Endodermal cell (in vitro differentiated cells): ENCODE results near the gene PCDHAC1. TPM values are rescaled to one million over a fixed set of nuclear protein-coding genes. Genes with fewer than 3 reads are reported as not detected.
"Not testable (repeated sequence)": the region's sequence is repeated elsewhere in the genome, so short reads cannot be mapped to it uniquely, and the experiment has no call there.

ENCODE experiments used
- DNase-seq: peaks from one replicate; pipeline ENCODE4 v3.0.0-alpha.2; 2017
- H3K27ac ChIP-seq: 2 replicates; pipeline ENCODE4 v1.5.1; 2013; ENCODE audit warnings: mild to moderate bottlenecking, low read depth, low read length, moderate library complexity
- H3K27me3 ChIP-seq: 2 replicates; pipeline ENCODE4 v1.6.1; 2013; ENCODE audit warnings: mild to moderate bottlenecking, low read length, moderate library complexity; ENCODE audit not compliant: insufficient read depth, control insufficient read depth, poor library complexity, severe bottlenecking
- H3K36me3 ChIP-seq: 2 replicates; pipeline ENCODE4 v1.7.0; 2013; ENCODE audit warnings: mild to moderate bottlenecking, low read length, moderate library complexity; ENCODE audit not compliant: control insufficient read depth, insufficient read depth
- H3K4me1 ChIP-seq: one replicate; pipeline ENCODE4 v1.7.0; 2013; ENCODE audit warnings: low read length; ENCODE audit not compliant: control insufficient read depth, insufficient read depth
- H3K4me3 ChIP-seq: 2 replicates; pipeline ENCODE4 v1.5.1; 2013; ENCODE audit warnings: mild to moderate bottlenecking, low read length, moderate library complexity
- H3K9ac ChIP-seq: 2 replicates; pipeline ENCODE4 v1.6.1; 2013; ENCODE audit warnings: mild to moderate bottlenecking, low read length, moderate library complexity; ENCODE audit not compliant: poor library complexity, severe bottlenecking; ENCODE audit errors: extremely low read depth
- H3K9me3 ChIP-seq: 2 replicates; pipeline ENCODE4 v1.6.1; 2013; ENCODE audit warnings: mild to moderate bottlenecking, low read length, moderate library complexity; ENCODE audit not compliant: control insufficient read depth
- H3K27ac Mint-ChIP-seq: 2 replicates; pipeline ENCODE4 v1.8.0; 2020; ENCODE audit warnings: mixed read lengths
- H3K27me3 Mint-ChIP-seq: 2 replicates; pipeline ENCODE4 v1.8.0; 2021; ENCODE audit warnings: mild to moderate bottlenecking, mixed read lengths; ENCODE audit not compliant: insufficient read depth
- H3K36me3 Mint-ChIP-seq: 2 replicates; pipeline ENCODE4 v1.8.0; 2020; ENCODE audit warnings: low read depth, mixed read lengths
- H3K4me1 Mint-ChIP-seq: 2 replicates; pipeline ENCODE4 v1.8.0; 2020; ENCODE audit warnings: mixed read lengths
- H3K4me3 Mint-ChIP-seq: 2 replicates; pipeline ENCODE4 v1.8.0; 2020; ENCODE audit warnings: mild to moderate bottlenecking, moderate library complexity, mixed read lengths
- H3K9me3 Mint-ChIP-seq: 2 replicates; pipeline ENCODE4 v1.8.0; 2020; ENCODE audit warnings: mild to moderate bottlenecking, mixed read lengths
- WGBS, 2 experiments: methylation state at CpG; one replicate each; pipeline versions ENCODE4 v1.1.5 to v1.1.7; 2013; ENCODE audit warnings: missing lambda C conversion rate in 2 of 2, mixed read lengths in 1 of 2; ENCODE audit not compliant: insufficient coverage in 1 of 2, insufficient read length in 1 of 2; 5-methylcytosine and 5-hydroxymethylcytosine counted together
- long read RNA-seq, 4 experiments: library from polyadenylated mRNA in 2 of 4; library from RNA in 1 of 4; library from capped mRNA in 1 of 4; stranded (forward) in 3 of 4; unstranded in 1 of 4; transcript quantifications; one replicate each; pipeline ENCODE4 v2.0.0, GENCODE V29; 2020 to 2021; ENCODE audit warnings: inconsistent platforms in 1 of 4
- polyA plus RNA-seq, 2 experiments: library from polyadenylated mRNA; stranded (reverse); fragments of 50-300 nt; gene quantifications; one replicate each; pipeline ENCODE4 v1.2.3, GENCODE V29; 2013
- total RNA-seq, 2 donors: library from RNA; stranded (reverse); fragmentation: NEBNext Ultra II Directional in 1 of 2; extraction: Animal tissue kit (Norgen Biotek cat#: 25700) in 1 of 2; gene quantifications; 2 replicates in 1 of 2; 3 replicates in 1 of 2; pipeline ENCODE4 v1.2.1, GENCODE V29; 2021
- TF ChIP-seq, protein P1 (sequence below): fragments of 200-600 bp; sonication (generic); conservative IDR thresholded peaks from 2 replicates; pipeline ENCODE4 v1.5.0; 2021; ENCODE audit warnings: antibody characterized with exemption, mild to moderate bottlenecking

The PCDHAC1 gene
- total RNA-seq: 1 to 10 TPM; 3.2 to 6.1 TPM
- polyA plus RNA-seq (2013, experiment 1 of 2): 2.4 TPM
- polyA plus RNA-seq (2013, experiment 2 of 2): 2.2 TPM
- long read RNA-seq, experiment 1: 0 reads
- long read RNA-seq, experiment 2, full-length matches to known transcripts: 1 of 1 reads
- long read RNA-seq, experiment 2, partial matches to known transcripts: 0 of 1 reads
- long read RNA-seq, experiment 2, other reads (novel, unspliced or antisense): 0 of 1 reads
- long read RNA-seq, experiment 3: 0 reads
- long read RNA-seq, experiment 4: 0 reads

DNA sequence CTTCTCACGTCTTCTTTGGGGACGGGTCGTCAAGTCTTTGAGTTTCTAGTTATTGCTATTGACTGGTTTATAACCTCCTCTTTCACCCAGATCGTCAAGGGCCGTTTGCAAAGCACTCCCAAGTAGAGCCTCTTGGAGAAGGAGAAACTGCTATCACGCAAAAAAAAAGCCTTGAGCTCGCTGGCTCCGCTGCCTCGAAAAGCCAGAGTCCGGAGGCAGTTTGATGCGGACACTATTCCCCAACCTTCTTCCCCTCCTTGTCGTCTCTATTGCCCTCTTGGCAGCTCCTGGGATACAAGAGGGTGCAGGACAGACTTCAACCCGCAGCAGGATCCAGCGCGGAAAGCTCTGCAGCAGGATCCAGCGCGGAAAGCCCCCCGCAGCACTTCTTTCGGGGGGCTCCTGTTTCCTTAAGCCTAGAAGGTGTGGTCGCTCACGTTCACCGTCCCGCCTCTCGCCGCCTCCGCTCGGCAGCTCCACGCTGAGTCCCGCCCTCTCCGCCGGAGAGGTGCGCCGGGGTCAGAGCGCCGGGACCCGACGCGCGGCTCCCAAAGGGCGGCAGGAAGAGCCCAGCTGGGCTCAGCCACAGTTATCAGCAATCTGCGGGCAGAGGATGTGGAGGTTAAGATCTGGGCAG, at the start of gene PCDHAC1:
TSS of gene PCDHAC1 (plus strand) at position 494 of the 637 bp plus-strand sequence. CDS start 594 bp downstream, outside the sequence.
- H3K9ac ChIP-seq: peak within 1 kb of the TSS; percentile 11
- H3K36me3 Mint-ChIP-seq: no peaks in the 10 kb centered on the region
- DNase-seq: no peak
- peaks cover 20% of the 10 kb centered on the region for H3K4me1 Mint-ChIP-seq
- peak within 1 kb of the TSS; percentile 70 for H3K4me3 Mint-ChIP-seq
- peak within 1 kb of the TSS; percentile 4 for H3K27ac Mint-ChIP-seq
- peaks cover 38% of the 10 kb centered on the region for H3K27me3 Mint-ChIP-seq
- H3K36me3 ChIP-seq: no peaks in the 10 kb centered on the region
- TF ChIP-seq, protein P1, sequence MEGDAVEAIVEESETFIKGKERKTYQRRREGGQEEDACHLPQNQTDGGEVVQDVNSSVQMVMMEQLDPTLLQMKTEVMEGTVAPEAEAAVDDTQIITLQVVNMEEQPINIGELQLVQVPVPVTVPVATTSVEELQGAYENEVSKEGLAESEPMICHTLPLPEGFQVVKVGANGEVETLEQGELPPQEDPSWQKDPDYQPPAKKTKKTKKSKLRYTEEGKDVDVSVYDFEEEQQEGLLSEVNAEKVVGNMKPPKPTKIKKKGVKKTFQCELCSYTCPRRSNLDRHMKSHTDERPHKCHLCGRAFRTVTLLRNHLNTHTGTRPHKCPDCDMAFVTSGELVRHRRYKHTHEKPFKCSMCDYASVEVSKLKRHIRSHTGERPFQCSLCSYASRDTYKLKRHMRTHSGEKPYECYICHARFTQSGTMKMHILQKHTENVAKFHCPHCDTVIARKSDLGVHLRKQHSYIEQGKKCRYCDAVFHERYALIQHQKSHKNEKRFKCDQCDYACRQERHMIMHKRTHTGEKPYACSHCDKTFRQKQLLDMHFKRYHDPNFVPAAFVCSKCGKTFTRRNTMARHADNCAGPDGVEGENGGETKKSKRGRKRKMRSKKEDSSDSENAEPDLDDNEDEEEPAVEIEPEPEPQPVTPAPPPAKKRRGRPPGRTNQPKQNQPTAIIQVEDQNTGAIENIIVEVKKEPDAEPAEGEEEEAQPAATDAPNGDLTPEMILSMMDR: no peak
- no peaks in the 10 kb centered on the region for H3K9me3 Mint-ChIP-seq
- H3K27me3 ChIP-seq: peaks cover 29% of the 10 kb centered on the region
- peak within 1 kb of the TSS; percentile 87 for H3K4me3 ChIP-seq
- H3K4me1 ChIP-seq: no peaks in the 10 kb centered on the region
- no peak within 1 kb of the TSS for H3K27ac ChIP-seq
- 0 to 2% methylated on average over 6 to 41 of the region's 41 CpGs for WGBS, 2 experiments
- H3K9me3 ChIP-seq: no peaks in the 10 kb centered on the region

- H3K27me3 Mint-ChIP-seq, H3K4me1 Mint-ChIP-seq, H3K4me3 ChIP-seq, H3K9ac ChIP-seq, H3K4me1 ChIP-seq, H3K27ac ChIP-seq, H3K27ac Mint-ChIP-seq, H3K9me3 ChIP-seq, H3K9me3 Mint-ChIP-seq, H3K27me3 ChIP-seq: not testable (repeated sequence)
- peak overlapping the region; percentile 97 for H3K4me3 Mint-ChIP-seq
- H3K36me3 ChIP-seq: peaks cover 21% of the 10 kb centered on the region
- peak; percentile 37 for DNase-seq
- 96 to 99% methylated on average over 57 to 80 of the region's 80 CpGs for WGBS, 2 experiments
- H3K36me3 Mint-ChIP-seq: peaks cover 21% of the 10 kb centered on the region
These were observed 49.4 kb upstream of the PCDHAC1 start for GRCh38 chr5:140876541-140877261.

- no peaks in the 10 kb centered on the region for H3K27me3 Mint-ChIP-seq
- Histone ChIP-seq H3K9me3 (no peaks in the 10 kb centered on the region), H3K4me1 (no peaks in the 10 kb centered on the region), H3K9ac (no peak overlapping the region), H3K4me3 (no peak overlapping the region), H3K27ac (no peak overlapping the region), H3K27me3 (no peaks in the 10 kb centered on the region), H3K36me3 (peaks cover 25% of the 10 kb centered on the region)
- peaks cover 8% of the 10 kb centered on the region for H3K4me1 Mint-ChIP-seq
- TF ChIP-seq, protein P1: no peak
- H3K9me3 Mint-ChIP-seq: no peaks in the 10 kb centered on the region
- no peak overlapping the region for H3K4me3 Mint-ChIP-seq
- WGBS, 2 experiments: 96 to 97% methylated on average over 26 to 37 of the region's 37 CpGs
- no peak overlapping the region for H3K27ac Mint-ChIP-seq
- peaks cover 23% of the 10 kb centered on the region for H3K36me3 Mint-ChIP-seq
- DNase-seq: no peak
These were observed 48.9 kb upstream of the PCDHAC1 start for GRCh38 chr5:140877262-140877581.
